Measurements from ENCODE around the gene MYL6. TPM values are rescaled to one million over a fixed set of nuclear protein-coding genes. Genes with fewer than 3 reads are reported as not detected.

MYL6 gene
- total and polyA plus RNA-seq, 9 of the 15 experiments (the other 6 are each of a cell fraction or from before 2014, with no cell fraction given) = 557 to 1,664 (median 958) TPM

- TF ChIP-seq FOXM1 (IDR thresholded peaks at IDR 0.05; ENCODE audit: low read depth) = no peak
- no peak for TF ChIP-seq FOXM1 (CRISPR knock-in tag; IDR thresholded peaks at IDR 0.05; ENCODE audit: low read depth)
- TF ChIP-seq ZNF444 (CRISPR knock-in tag; IDR thresholded peaks at IDR 0.05) = no peak
- TF ChIP-seq MAFF (IDR thresholded peaks at IDR 0.05; ENCODE audit: low read length) = no peak
- TF ChIP-seq SRF (CRISPR knock-in tag; IDR thresholded peaks at IDR 0.05) = no peak
- no peak; the same call in 1 of the 2 replicates for TF ChIP-seq MECOM (CRISPR knock-in tag; IDR thresholded peaks at IDR 0.05)
- TF ChIP-seq ZNF717 (CRISPR knock-in tag; IDR thresholded peaks at IDR 0.05) = 0 out of 2 replicates have a peak, but pooled peaks have one; percentile 41
- TF ChIP-seq PRDM10 (IDR thresholded peaks at IDR 0.05; ENCODE audit: partially characterized antibody) = peak; percentile 96
- no peak for TF ChIP-seq CBX8 (IDR thresholded peaks at IDR 0.05; ENCODE audit: borderline replicate concordance, extremely low read depth, low read depth, low read length, poor library complexity, severe bottlenecking)
- no peak for TF ChIP-seq SMAD2 (IDR thresholded peaks at IDR 0.05; ENCODE audit: low read depth, low read length)
- TF ChIP-seq RFX1 (IDR thresholded peaks at IDR 0.05) = no peak
- TF ChIP-seq CBFA2T3 (IDR thresholded peaks at IDR 0.05) = no peak
- peak; percentile 94 for TF ChIP-seq ERF (CRISPR knock-in tag; IDR thresholded peaks at IDR 0.05)
- TF ChIP-seq SRSF9 (IDR thresholded peaks at IDR 0.05; ENCODE audit: borderline replicate concordance, low read depth, low read length) = no peak
- no peak for TF ChIP-seq KDM2B (CRISPR knock-in tag; IDR thresholded peaks at IDR 0.05)
- TF ChIP-seq KDM4B (IDR thresholded peaks at IDR 0.05; ENCODE audit: borderline replicate concordance in 2 of 2, low read depth in 1 of 2) = no peak
- no peak for TF ChIP-seq E2F5 (CRISPR knock-in tag; IDR thresholded peaks at IDR 0.05)
- peak; percentile 73 for TF ChIP-seq KHSRP (IDR thresholded peaks at IDR 0.05)
- peak; percentile 84; the same call in 1 of the 2 replicates for TF ChIP-seq ZNF175 (CRISPR knock-in tag; IDR thresholded peaks at IDR 0.05; ENCODE audit: low read depth)
- TF ChIP-seq MYC (IDR thresholded peaks at IDR 0.05; ENCODE audit: low read depth, low read length) = peak; percentile 18; the same call in 1 of the 2 replicates
- peak; percentile 59; the same call in 1 of the 2 replicates for TF ChIP-seq MYC (CRISPR knock-in tag; IDR thresholded peaks at IDR 0.05; ENCODE audit: borderline replicate concordance, low read depth)
- TF ChIP-seq MAZ (CRISPR knock-in tag; conservative IDR thresholded peaks at IDR 0.05 in 1 of 2, IDR thresholded peaks at IDR 0.05 in 1 of 2) = peak; percentile 66 to 67
Observed at GRCh38 chr12:56158029-56158925, at the start of gene MYL6 (continued).

Data from K562 (cell line).